GM18951 (cell line): ENCODE results near the gene PACSIN3.
"Not testable (repeated sequence)": the region's sequence is repeated elsewhere in the genome, so short reads cannot be mapped to it uniquely, and the experiment has no call there.

Source experiments
- POLR2A ChIP-seq: IDR thresholded peaks from 4 replicates; pipeline ENCODE4 v1.6.1; 2011; ENCODE audit warnings: mild to moderate bottlenecking; ENCODE audit not compliant: insufficient read length, insufficient read depth; ENCODE audit errors: extremely low read depth
- in situ Hi-C: fragments of 300-500 bp; cut with MboI; formaldehyde crosslinking; loops from one replicate; pipeline ENCODE4 v1.12.0; 2022; ENCODE audit warnings: low sequenced_read_pairs, mixed read lengths, inconsistent platforms; ENCODE audit not compliant: unreplicated experiment

The PACSIN3 gene

DNA sequence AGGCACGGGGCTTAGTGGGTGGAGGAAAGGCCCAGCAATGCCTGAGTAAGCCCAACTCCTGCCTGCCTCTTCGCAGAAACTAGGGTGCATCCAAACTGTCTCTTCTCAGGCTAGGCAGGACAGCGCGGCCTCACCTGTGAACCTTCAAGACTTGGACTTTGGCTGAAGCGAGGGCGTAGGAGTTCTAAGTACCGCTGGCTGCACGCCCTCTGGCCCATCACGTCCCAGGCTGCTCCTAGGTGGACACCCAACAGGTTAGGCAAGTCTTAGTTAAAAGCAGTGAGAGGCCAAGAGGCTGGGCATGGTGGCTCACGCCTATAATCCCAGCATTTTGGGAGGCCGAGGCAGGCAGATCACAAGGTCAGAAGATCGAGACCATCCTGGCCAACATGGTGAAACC is 26.7 kb upstream of the PACSIN3 start:
- no peak for TF ChIP-seq POLR2A

GRCh38 chr11:47208628-47209027 is 22.4 kb upstream of the PACSIN3 start:
- TF ChIP-seq POLR2A, result no peak
- in situ Hi-C loops, result no loop called here

More for the DNA sequence above, 26.7 kb upstream of the PACSIN3 start:
- in situ Hi-C loops, result no loop called here

GRCh38 chr11:47208008-47208552 is 21.8 kb upstream of the PACSIN3 start:
- in situ Hi-C loops, result not testable (repeated sequence)

GRCh38 chr11:47207459-47207858 is 21.2 kb upstream of the PACSIN3 start:
- TF ChIP-seq POLR2A, result no peak
- in situ Hi-C loops, result no loop called here

DNA sequence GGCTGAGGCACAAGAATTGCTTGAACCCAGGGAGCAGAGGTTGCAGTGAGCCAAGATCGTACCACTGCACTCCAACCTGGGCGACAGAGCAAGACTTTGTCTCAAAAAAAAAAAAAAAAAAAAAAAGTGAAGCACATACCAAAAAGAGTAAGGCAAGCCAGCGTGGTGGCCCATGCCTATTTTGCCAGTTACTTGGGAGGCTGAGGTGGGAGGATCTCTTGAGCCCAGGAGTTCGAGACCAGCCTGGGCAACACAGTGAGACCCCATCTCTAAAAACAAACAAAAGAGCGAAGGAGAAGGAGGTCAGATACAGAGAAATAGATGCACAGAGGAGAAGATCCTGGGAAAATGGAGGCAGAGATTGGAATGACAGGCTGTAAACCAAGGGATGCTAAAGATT is 20.3 kb upstream of the PACSIN3 start:
- in situ Hi-C loops, result not testable (repeated sequence)

- TF ChIP-seq POLR2A, result no peak
- in situ Hi-C loops, result no loop called here
Measured at GRCh38 chr11:47204637-47204989, 18.4 kb upstream of the PACSIN3 start.

- in situ Hi-C loops, result no loop called here
- no peak for TF ChIP-seq POLR2A
Measured at GRCh38 chr11:47202576-47202975, 16.3 kb upstream of the PACSIN3 start.

GRCh38 chr11:47201015-47201414 is 14.8 kb upstream of the PACSIN3 start:
- in situ Hi-C loops, result no loop called here
- TF ChIP-seq POLR2A, result no peak

- in situ Hi-C loops, result not testable (repeated sequence)
Measured at GRCh38 chr11:47198161-47198560, 11.9 kb upstream of the PACSIN3 start.

DNA sequence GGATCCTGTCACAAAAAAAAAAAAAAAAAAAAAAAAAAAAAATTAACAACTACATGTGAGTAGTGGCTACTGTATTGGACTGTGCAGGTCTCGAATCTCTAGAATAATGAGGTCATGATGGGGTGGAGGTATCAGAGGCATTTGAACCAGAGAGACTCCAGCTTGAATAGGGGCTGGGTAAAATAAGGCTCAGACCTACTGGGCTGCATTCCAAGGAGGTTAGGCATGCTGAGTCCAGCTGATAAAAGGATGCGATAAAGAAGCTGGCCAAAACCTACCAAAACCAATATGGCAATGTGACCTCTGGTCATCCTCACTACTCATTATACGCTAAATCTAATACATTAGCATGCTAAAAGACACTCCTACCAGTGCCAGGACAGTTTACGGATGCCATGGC is 5.9 kb upstream of the PACSIN3 start:
- in situ Hi-C loops, result no loop called here
- TF ChIP-seq POLR2A, result no peak

DNA sequence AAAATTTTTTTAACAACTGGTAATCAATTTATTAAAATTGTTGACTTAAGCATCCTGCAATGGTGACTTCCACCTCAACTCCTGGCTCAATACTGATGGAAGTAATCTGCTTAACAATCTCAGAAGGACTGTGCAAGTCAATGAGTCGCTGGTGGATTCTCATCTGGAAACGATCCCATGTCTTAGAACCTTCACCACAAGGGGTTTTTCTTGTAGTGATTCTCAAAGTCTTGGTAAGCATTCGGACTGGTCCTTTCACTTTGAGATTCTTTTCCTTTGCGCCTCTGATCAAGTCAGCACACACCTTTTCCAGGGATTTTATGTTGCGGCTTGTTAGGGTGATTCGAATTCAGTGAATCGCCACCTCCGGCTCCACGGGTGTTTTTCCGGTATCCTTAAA is 4.9 kb upstream of the PACSIN3 start:
- in situ Hi-C loops, result not testable (repeated sequence)

GRCh38 chr11:47189100-47189834 is 3.0 kb upstream of the PACSIN3 start:
- in situ Hi-C loops, result no loop called here
- no peak for TF ChIP-seq POLR2A

- no peak for TF ChIP-seq POLR2A
- in situ Hi-C loops, result no loop called here
Measured at GRCh38 chr11:47188259-47188658, 2.0 kb upstream of the PACSIN3 start.

GRCh38 chr11:47187723-47188122 is 1.5 kb upstream of the PACSIN3 start:
- in situ Hi-C loops, result no loop called here
- TF ChIP-seq POLR2A, result no peak
